SK-N-SH (cell line): Measurements from ENCODE around the gene TEX22. TPM values are rescaled to one million over a fixed set of nuclear protein-coding genes. Genes with fewer than 3 reads are reported as not detected.

ENCODE experiments used
- CTCF ChIA-PET: fragments of 300-600, 350-600 bp; formaldehyde crosslinking; extraction: SDS; loops from one replicate; lab custom pipeline; 2021; lab: Yijun Ruan, JAX
- POLR2A ChIA-PET: fragments of 350-600 bp; sonication (Branson Sonifier 250); formaldehyde crosslinking; extraction: SDS; loops from one replicate; lab custom pipeline; 2020; ENCODE audit warnings: antibody characterized with exemption, inconsistent platforms; lab: Yijun Ruan, JAX
- DNase-seq: peaks from one replicate; pipeline ENCODE4 v3.0.0; 2012
- H2AFZ ChIP-seq: fragments of 200-600 bp; sonication (generic); 2 replicates; pipeline ENCODE4 v1.8.1; 2016; ENCODE audit warnings: antibody characterized with exemption, mild to moderate bottlenecking, low read depth
- H3F3A ChIP-seq: fragments of 200-600 bp; sonication (generic); replicated peaks from 2 replicates; pipeline ENCODE3; 2016; ENCODE audit warnings: antibody characterized with exemption, mild to moderate bottlenecking; ENCODE audit not compliant: insufficient read depth
- H3K27ac ChIP-seq, 2 experiments: fragments of 200-500 bp in 1 of 2; fragments of 200-600 bp in 1 of 2; sonication (Bioruptor generic) in 1 of 2; sonication (generic), shearing (Covaris generic) in 1 of 2; 2 replicates each; pipeline versions ENCODE4 v1.5.1 to v1.6.1; 2014 to 2016; ENCODE audit warnings: low read depth in 2 of 2, inconsistent platforms in 1 of 2, low read length in 1 of 2, mild to moderate bottlenecking in 1 of 2, mixed read lengths in 1 of 2
- H3K27me3 ChIP-seq: fragments of 200-600 bp; sonication (generic), shearing (Covaris generic); 2 replicates; pipeline ENCODE4 v1.6.1; 2016; ENCODE audit warnings: mixed run types; ENCODE audit not compliant: insufficient read depth
- H3K36me3 ChIP-seq, 2 experiments: fragments of 200-500 bp in 1 of 2; fragments of 200-600 bp in 1 of 2; sonication (Bioruptor generic) in 1 of 2; sonication (generic) in 1 of 2; replicated peaks in 1 of 2; 2 replicates each; pipeline versions ENCODE3 to v1.5.1; 2014 to 2016; ENCODE audit warnings: low read length in 1 of 2, mild to moderate bottlenecking in 1 of 2; ENCODE audit not compliant: insufficient read depth in 2 of 2, control insufficient read depth in 1 of 2
- H3K4me1 ChIP-seq, 2 experiments: fragments of 200-500 bp in 1 of 2; fragments of 200-600 bp in 1 of 2; sonication (Bioruptor generic) in 1 of 2; sonication (generic), shearing (Covaris generic) in 1 of 2; 2 replicates each; pipeline versions ENCODE4 v1.5.1 to v1.6.1; 2014 to 2016; ENCODE audit warnings: low read depth in 1 of 2, low read length in 1 of 2, mixed run types in 1 of 2; ENCODE audit not compliant: insufficient read depth in 2 of 2, control insufficient read depth in 1 of 2
- H3K4me2 ChIP-seq: fragments of 200-600 bp; sonication (generic), shearing (Covaris generic); 2 replicates; pipeline ENCODE4 v1.6.1; 2017; ENCODE audit warnings: mixed run types
- H3K4me3 ChIP-seq, 2 experiments: fragments of 200-500 bp in 1 of 2; fragments of 200-600 bp in 1 of 2; sonication (Bioruptor generic) in 1 of 2; sonication (generic), shearing (Covaris generic) in 1 of 2; 2 replicates each; pipeline versions ENCODE4 v1.5.1 to v1.8.1; 2014 to 2016; ENCODE audit warnings: low read depth in 2 of 2, inconsistent platforms in 1 of 2, low read length in 1 of 2, mild to moderate bottlenecking in 1 of 2, mixed read lengths in 1 of 2, moderate library complexity in 1 of 2
- H3K79me2 ChIP-seq: fragments of 200-600 bp; sonication (generic); 2 replicates; pipeline ENCODE4 v1.8.1; 2017; ENCODE audit warnings: mild to moderate bottlenecking; ENCODE audit not compliant: insufficient read depth
- H3K9ac ChIP-seq: fragments of 200-600 bp; sonication (generic); 2 replicates; pipeline ENCODE4 v1.6.1; 2017; ENCODE audit warnings: mixed run types
- H3K9me2 ChIP-seq: fragments of 200-600 bp; sonication (generic); 2 replicates; pipeline ENCODE4 v1.6.1; 2017; ENCODE audit warnings: mixed run types
- H3K9me3 ChIP-seq: fragments of 200-600 bp; sonication (generic); 2 replicates; pipeline ENCODE4 v1.6.1; 2017; ENCODE audit warnings: mixed run types, mild to moderate bottlenecking, moderate library complexity
- H4K20me1 ChIP-seq: fragments of 200-600 bp; sonication (generic); 2 replicates; pipeline ENCODE4 v1.6.1; 2017; ENCODE audit warnings: mild to moderate bottlenecking, mixed run types; ENCODE audit not compliant: insufficient read depth
- CHD2 ChIP-seq: fragments of 150-350 bp; IDR thresholded peaks from 2 replicates; pipeline ENCODE4 v1.6.1; 2018; ENCODE audit warnings: low read length; ENCODE audit not compliant: partially characterized antibody
- FOSL2 ChIP-seq: IDR thresholded peaks from 2 replicates; pipeline ENCODE4 v1.4.0; 2012; ENCODE audit warnings: low read depth, mild to moderate bottlenecking, moderate library complexity, borderline replicate concordance
- GATA2 ChIP-seq: sonication (generic); formaldehyde crosslinking; IDR thresholded peaks from 2 replicates; pipeline ENCODE4 v1.5.0; 2020; ENCODE audit warnings: mild to moderate bottlenecking, missing genetic modification reagents
- MEF2A ChIP-seq: IDR thresholded peaks from 2 replicates; pipeline ENCODE4 v1.4.0; 2012; ENCODE audit warnings: low read depth, borderline replicate concordance
- NFIC ChIP-seq: IDR thresholded peaks from 2 replicates; pipeline ENCODE4 v1.4.0; 2012; ENCODE audit warnings: borderline replicate concordance
- POLR2AphosphoS5 ChIP-seq: IDR thresholded peaks from 2 replicates; pipeline ENCODE4 v1.6.1; 2012; ENCODE audit warnings: low read depth, low read length
- RFX5 ChIP-seq: IDR thresholded peaks from 2 replicates; pipeline ENCODE4 v1.6.1; 2012; ENCODE audit warnings: mild to moderate bottlenecking, improper control_type of control experiment, low read length
- RXRA ChIP-seq: IDR thresholded peaks from 2 replicates; pipeline ENCODE4 v1.4.0; 2012; ENCODE audit warnings: low read depth, mild to moderate bottlenecking, borderline replicate concordance
- SIN3A ChIP-seq: IDR thresholded peaks from 2 replicates; pipeline ENCODE4 v1.6.1; 2012; ENCODE audit warnings: low read depth, mild to moderate bottlenecking, low read length, moderate library complexity, borderline replicate concordance
- TCF12 ChIP-seq: IDR thresholded peaks from 2 replicates; pipeline ENCODE4 v1.4.0; 2012
- TEAD4 ChIP-seq: IDR thresholded peaks from 2 replicates; pipeline ENCODE4 v1.4.0; 2012; ENCODE audit warnings: mild to moderate bottlenecking, borderline replicate concordance; ENCODE audit not compliant: insufficient read depth
- ZBTB33 ChIP-seq: IDR thresholded peaks from 2 replicates; pipeline ENCODE4 v1.4.0; 2012; ENCODE audit warnings: low read depth, borderline replicate concordance
- WGBS: methylation state at CpG from one replicate; pipeline ENCODE4 v1.1.6; 2017; ENCODE audit warnings: low lambda C conversion rate; 5-methylcytosine and 5-hydroxymethylcytosine counted together
- polyA plus RNA-seq, 3 experiments: library from polyadenylated mRNA; depleted of rRNA; stranded (reverse); fragments of >200 nt; gene quantifications; 2 replicates each; pipeline ENCODE4 v1.2.3, GENCODE V29; 2012
- TF ChIP-seq, protein P1 (sequence below): fragments of 200-600 bp; sonication (generic); IDR thresholded peaks from 2 replicates; pipeline ENCODE4 v1.6.1; 2017; ENCODE audit warnings: antibody characterized with exemption, mild to moderate bottlenecking, moderate library complexity

Gene TEX22
- polyA plus RNA-seq, 1 of the 3 experiments (the other 2 are of a cell fraction): 0.26 TPM

DNA sequence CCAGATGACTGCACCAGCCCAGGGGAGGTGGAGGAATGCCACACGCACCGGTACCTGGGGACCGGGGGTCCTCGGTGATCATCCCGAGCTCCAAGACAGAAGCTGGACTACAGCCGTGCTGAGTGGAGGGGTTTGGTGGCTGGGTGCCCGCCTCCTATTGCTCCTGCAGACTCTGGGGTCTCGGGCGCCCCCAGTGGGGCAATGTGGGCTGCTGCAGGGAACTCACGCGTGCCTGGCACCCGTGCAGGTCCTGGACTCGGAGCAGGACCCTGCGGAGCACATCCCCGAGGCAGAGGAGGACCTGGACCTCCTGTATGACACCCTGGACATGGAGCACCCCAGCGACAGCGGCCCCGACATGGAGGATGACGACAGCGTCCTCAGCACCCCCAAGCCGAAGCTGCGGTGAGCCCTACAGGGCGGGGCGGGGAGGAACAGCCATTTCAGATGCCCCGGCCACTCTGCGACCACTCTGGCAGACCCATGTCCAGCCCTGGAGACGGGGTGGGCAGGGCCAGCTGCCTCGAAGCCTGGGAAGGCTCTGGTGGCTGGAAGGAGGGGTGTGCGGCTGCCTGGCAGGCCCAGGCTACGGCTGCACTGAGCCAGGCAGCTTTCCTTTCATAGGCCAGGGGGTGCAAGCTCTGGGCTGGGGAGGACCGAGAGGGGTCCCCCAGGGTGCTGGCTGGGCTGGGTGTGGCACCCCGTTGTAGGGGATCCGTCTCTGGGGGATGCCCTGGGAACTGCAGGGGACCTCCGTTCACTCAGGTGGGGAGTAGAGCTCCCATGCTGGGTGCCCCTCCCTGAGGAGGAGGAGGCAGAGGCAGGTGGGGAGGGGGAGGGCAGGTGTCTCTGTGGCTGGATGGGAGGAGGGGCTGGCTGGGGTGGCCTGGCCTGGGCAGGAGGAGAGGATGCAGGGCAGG, 21.6 kb upstream of the TEX22 start:
- H3K4me3 ChIP-seq: no peak overlapping the region
- CTCF ChIA-PET: interaction anchor here (1.2 to 1.9 kb wide), 2 partner anchors 71 to 113 kb away, joined by 3 to 7 read pairs; no protein-coding TSS in a partner anchor
- no peak overlapping the region for H3K27ac ChIP-seq
- DNase-seq: no peak
- H4K20me1 ChIP-seq: no peaks in the 10 kb centered on the region
- no peak overlapping the region for H2AFZ ChIP-seq
- POLR2A ChIA-PET: no interaction called here
- H3F3A ChIP-seq: no peaks in the 10 kb centered on the region
- no peaks in the 10 kb centered on the region for H3K27me3 ChIP-seq
- H3K36me3 ChIP-seq: peaks cover 0 to 2% of the 10 kb centered on the region in 2 experiments
- TF ChIP-seq ZBTB33 (no peak), TCF12 (no peak), POLR2AphosphoS5 (no peak), TEAD4 (no peak), NFIC (no peak), GATA2 (no peak), RXRA (no peak), FOSL2 (no peak), SIN3A (no peak), CHD2 (no peak), MEF2A (no peak), RFX5 (no peak)
- TF ChIP-seq, protein P1, sequence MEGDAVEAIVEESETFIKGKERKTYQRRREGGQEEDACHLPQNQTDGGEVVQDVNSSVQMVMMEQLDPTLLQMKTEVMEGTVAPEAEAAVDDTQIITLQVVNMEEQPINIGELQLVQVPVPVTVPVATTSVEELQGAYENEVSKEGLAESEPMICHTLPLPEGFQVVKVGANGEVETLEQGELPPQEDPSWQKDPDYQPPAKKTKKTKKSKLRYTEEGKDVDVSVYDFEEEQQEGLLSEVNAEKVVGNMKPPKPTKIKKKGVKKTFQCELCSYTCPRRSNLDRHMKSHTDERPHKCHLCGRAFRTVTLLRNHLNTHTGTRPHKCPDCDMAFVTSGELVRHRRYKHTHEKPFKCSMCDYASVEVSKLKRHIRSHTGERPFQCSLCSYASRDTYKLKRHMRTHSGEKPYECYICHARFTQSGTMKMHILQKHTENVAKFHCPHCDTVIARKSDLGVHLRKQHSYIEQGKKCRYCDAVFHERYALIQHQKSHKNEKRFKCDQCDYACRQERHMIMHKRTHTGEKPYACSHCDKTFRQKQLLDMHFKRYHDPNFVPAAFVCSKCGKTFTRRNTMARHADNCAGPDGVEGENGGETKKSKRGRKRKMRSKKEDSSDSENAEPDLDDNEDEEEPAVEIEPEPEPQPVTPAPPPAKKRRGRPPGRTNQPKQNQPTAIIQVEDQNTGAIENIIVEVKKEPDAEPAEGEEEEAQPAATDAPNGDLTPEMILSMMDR: no peak
- H3K9ac ChIP-seq: no peak overlapping the region
- 83% methylated on average over 15 of the region's 34 CpGs for WGBS
- H3K79me2 ChIP-seq: no peaks in the 10 kb centered on the region
- no peak overlapping the region for H3K4me2 ChIP-seq
- no peaks in the 10 kb centered on the region for H3K9me2 ChIP-seq
- no peaks in the 10 kb centered on the region for H3K9me3 ChIP-seq
- no peaks in the 10 kb centered on the region; a peak in 1 of 4 replicates for H3K4me1 ChIP-seq
